HepG2 (cell line): ENCODE data around the gene CMTM2. TPM values are rescaled to one million over a fixed set of nuclear protein-coding genes. Genes with fewer than 3 reads are reported as not detected.

Experiments used
- AKAP8 ChIP-seq: sonication (generic); formaldehyde crosslinking; IDR thresholded peaks from 2 replicates; pipeline ENCODE4 v1.5.1; 2020; ENCODE audit warnings: mild to moderate bottlenecking, missing genetic modification reagents
- ATF7-NPFF ChIP-seq: sonication (generic); formaldehyde crosslinking; IDR thresholded peaks from 2 replicates; pipeline ENCODE4 v1.8.1; 2023; ENCODE audit warnings: mild to moderate bottlenecking, low read depth, missing genetic modification reagents, moderate library complexity
- CBX2 ChIP-seq, 2 experiments: fragments of 200-600 bp in 1 of 2; sonication (generic); formaldehyde crosslinking in 1 of 2; IDR thresholded peaks; 2 replicates each; pipeline versions ENCODE4 v1.7.0 to v1.8.1; 2018 to 2022; ENCODE audit warnings: low read depth in 2 of 2, low read length in 1 of 2, mild to moderate bottlenecking in 1 of 2, missing genetic modification reagents in 1 of 2
- NCOA5 ChIP-seq: sonication (generic); formaldehyde crosslinking; IDR thresholded peaks from 2 replicates; pipeline ENCODE4 v1.4.0; 2020; ENCODE audit warnings: missing genetic modification reagents
- PHF20 ChIP-seq: sonication (generic); formaldehyde crosslinking; IDR thresholded peaks from 2 replicates; pipeline ENCODE4 v1.5.0; 2020; ENCODE audit warnings: mild to moderate bottlenecking, missing genetic modification reagents
- POLR2AphosphoS5 ChIP-seq: IDR thresholded peaks from 2 replicates; pipeline ENCODE4 v1.6.1; 2012; ENCODE audit warnings: low read depth, low read length
- SKI ChIP-seq: fragments of 450-650 bp; IDR thresholded peaks from one replicate; pipeline ENCODE4 v1.6.1; 2018; ENCODE audit warnings: mild to moderate bottlenecking; ENCODE audit not compliant: partially characterized antibody
- SOX6 ChIP-seq, 2 experiments: fragments of 450-650 bp in 1 of 2; sonication (generic) in 1 of 2; formaldehyde crosslinking in 1 of 2; IDR thresholded peaks; 2 replicates each; pipeline versions ENCODE4 v1.4.0 to v1.6.1; 2017 to 2020; ENCODE audit warnings: antibody characterized with exemption in 1 of 2, mild to moderate bottlenecking in 1 of 2, missing genetic modification reagents in 1 of 2
- SRSF4 ChIP-seq: fragments of 200-400 bp; formaldehyde crosslinking; IDR thresholded peaks from one replicate; pipeline ENCODE4 v1.6.1; 2018; ENCODE audit warnings: mild to moderate bottlenecking, low read depth, low read length, moderate library complexity; ENCODE audit not compliant: poor library complexity, severe bottlenecking
- TARDBP ChIP-seq: sonication (generic); formaldehyde crosslinking; IDR thresholded peaks from 2 replicates; pipeline ENCODE4 v1.8.0; 2022; ENCODE audit warnings: mild to moderate bottlenecking, missing genetic modification reagents
- ZBTB20 ChIP-seq: sonication (generic); formaldehyde crosslinking; IDR thresholded peaks from 2 replicates; pipeline ENCODE4 v1.8.1; 2023; ENCODE audit warnings: missing genetic modification reagents, low read depth, mild to moderate bottlenecking, borderline replicate concordance
- ZNF3 ChIP-seq: IDR thresholded peaks from 2 replicates; pipeline ENCODE4 v1.7.0; 2017; ENCODE audit warnings: inconsistent platforms
- ZNF33B ChIP-seq: sonication (generic); formaldehyde crosslinking; IDR thresholded peaks from 2 replicates; pipeline ENCODE4 v1.5.1; 2020; ENCODE audit warnings: mild to moderate bottlenecking, missing genetic modification reagents
- ZNF547 ChIP-seq: sonication (generic); formaldehyde crosslinking; IDR thresholded peaks from 2 replicates; pipeline ENCODE4 v1.5.1; 2020; ENCODE audit warnings: mild to moderate bottlenecking, missing genetic modification reagents
- ZNF557 ChIP-seq: sonication (generic); formaldehyde crosslinking; IDR thresholded peaks from 2 replicates; pipeline ENCODE4 v1.4.0; 2020; ENCODE audit warnings: missing genetic modification reagents
- ZNF558 ChIP-seq: sonication (generic); formaldehyde crosslinking; IDR thresholded peaks from 2 replicates; pipeline ENCODE4 v1.9.0; 2022; ENCODE audit warnings: mild to moderate bottlenecking, missing genetic modification reagents, borderline replicate concordance
- ZNF589 ChIP-seq: sonication (generic); formaldehyde crosslinking; conservative IDR thresholded peaks from 2 replicates; pipeline ENCODE4 v1.8.0; 2022; ENCODE audit warnings: mild to moderate bottlenecking, moderate library complexity, missing genetic modification reagents
- ZNF709 ChIP-seq: sonication (generic); formaldehyde crosslinking; IDR thresholded peaks from 2 replicates; pipeline ENCODE4 v1.5.0; 2020; ENCODE audit warnings: mild to moderate bottlenecking, missing genetic modification reagents
- polyA plus RNA-seq, 8 experiments: library from polyadenylated mRNA; depleted of rRNA in 3 of 8; stranded (reverse) in 7 of 8; unstranded in 1 of 8; fragments of >200 nt; fragmentation: Illumina TruSeq in 4 of 8; extraction: Trizol in 4 of 8; gene quantifications; 2 replicates each; pipeline versions ENCODE4 v1.2.1 to v1.2.3, GENCODE V29; 2011 to 2016; ENCODE audit warnings: low read depth in 4 of 8, missing spikeins in 1 of 8, mixed read lengths in 1 of 8; ENCODE audit not compliant: insufficient read depth in 1 of 8
- total RNA-seq, 5 experiments: library from RNA; depleted of rRNA; stranded (reverse); fragments of >200 nt; fragmentation: Illumina TruSeq; extraction: Trizol; gene quantifications; 2 replicates each; pipeline ENCODE4 v1.2.3, GENCODE V29; 2016; ENCODE audit warnings: low read depth in 1 of 5
- TF ChIP-seq, protein P1 (sequence below): sonication (generic); formaldehyde crosslinking; IDR thresholded peaks from 2 replicates; pipeline ENCODE4 v1.8.1; 2023; ENCODE audit warnings: mild to moderate bottlenecking, missing genetic modification reagents
- TF ChIP-seq, protein P2 (sequence below): sonication (generic); formaldehyde crosslinking; IDR thresholded peaks from 2 replicates; pipeline ENCODE4 v1.5.1; 2020; ENCODE audit warnings: mild to moderate bottlenecking, missing genetic modification reagents, borderline replicate concordance
- TF ChIP-seq, protein P3 (sequence below): sonication (generic); formaldehyde crosslinking; IDR thresholded peaks from 2 replicates; pipeline ENCODE4 v1.5.1; 2020; ENCODE audit warnings: mild to moderate bottlenecking, missing genetic modification reagents, moderate library complexity
- TF ChIP-seq, protein P4 (sequence below): sonication (generic); formaldehyde crosslinking; IDR thresholded peaks from 2 replicates; pipeline ENCODE4 v1.4.0; 2020; ENCODE audit warnings: missing genetic modification reagents, borderline replicate concordance
- TF ChIP-seq, protein P5 (sequence below): IDR thresholded peaks from 2 replicates; pipeline ENCODE4 v1.6.1; 2012; ENCODE audit warnings: inconsistent platforms

Gene CMTM2
- total and polyA plus RNA-seq, 2 of the 13 experiments (the other 11 are each of a cell fraction or from before 2014, with no cell fraction given): not detected

DNA sequence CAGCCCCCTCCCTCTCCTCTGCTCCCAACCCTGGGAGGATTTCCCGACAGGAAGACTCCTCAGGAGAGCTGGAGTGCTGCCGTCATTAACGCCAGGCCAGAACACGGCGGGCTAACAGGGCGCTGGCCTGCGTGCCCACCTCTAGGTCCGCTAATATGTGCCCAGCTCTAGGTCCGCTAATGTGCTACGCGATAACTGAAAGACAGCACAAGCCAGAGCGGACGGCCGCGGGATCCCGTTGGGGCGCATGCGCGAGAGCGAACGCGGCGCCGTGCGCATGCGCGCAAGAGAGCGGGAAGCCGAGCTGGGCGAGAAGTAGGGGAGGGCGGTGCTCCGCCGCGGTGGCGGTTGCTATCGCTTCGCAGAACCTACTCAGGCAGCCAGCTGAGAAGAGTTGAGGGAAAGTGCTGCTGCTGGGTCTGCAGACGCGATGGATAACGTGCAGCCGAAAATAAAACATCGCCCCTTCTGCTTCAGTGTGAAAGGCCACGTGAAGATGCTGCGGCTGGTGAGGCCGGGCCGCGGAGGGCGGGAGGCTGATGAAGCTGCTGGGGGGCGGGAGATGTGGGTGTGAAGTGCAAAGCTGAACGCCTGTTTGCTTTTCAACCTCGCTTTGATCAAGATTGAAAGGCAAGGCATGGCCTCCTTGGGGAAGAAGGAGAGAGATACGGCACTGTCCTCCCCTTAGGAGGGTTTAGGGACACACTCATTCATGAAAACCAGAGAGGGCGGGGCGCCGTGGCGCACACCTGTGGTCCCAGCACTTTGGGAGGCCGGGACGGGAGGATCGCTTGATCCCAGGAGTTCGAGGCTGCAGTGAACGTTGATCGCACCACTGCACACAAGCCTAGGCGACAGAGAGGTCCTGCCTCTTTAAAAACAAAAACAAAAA is 26.7 kb upstream of the CMTM2 start, which contains the start of gene CKLF (continued):
- TF ChIP-seq ZNF589 (CRISPR knock-in tag): peak; percentile 97; the same call in 1 of the 2 replicates
- 0 out of 2 replicates have a peak, but pooled peaks have one; percentile 51 for TF ChIP-seq NCOA5
- TF ChIP-seq, protein P1, sequence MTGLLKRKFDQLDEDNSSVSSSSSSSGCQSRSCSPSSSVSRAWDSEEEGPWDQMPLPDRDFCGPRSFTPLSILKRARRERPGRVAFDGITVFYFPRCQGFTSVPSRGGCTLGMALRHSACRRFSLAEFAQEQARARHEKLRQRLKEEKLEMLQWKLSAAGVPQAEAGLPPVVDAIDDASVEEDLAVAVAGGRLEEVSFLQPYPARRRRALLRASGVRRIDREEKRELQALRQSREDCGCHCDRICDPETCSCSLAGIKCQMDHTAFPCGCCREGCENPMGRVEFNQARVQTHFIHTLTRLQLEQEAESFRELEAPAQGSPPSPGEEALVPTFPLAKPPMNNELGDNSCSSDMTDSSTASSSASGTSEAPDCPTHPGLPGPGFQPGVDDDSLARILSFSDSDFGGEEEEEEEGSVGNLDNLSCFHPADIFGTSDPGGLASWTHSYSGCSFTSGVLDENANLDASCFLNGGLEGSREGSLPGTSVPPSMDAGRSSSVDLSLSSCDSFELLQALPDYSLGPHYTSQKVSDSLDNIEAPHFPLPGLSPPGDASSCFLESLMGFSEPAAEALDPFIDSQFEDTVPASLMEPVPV (CRISPR knock-in tag): peak; percentile 99
- TF ChIP-seq POLR2AphosphoS5: peak; percentile 99
- TF ChIP-seq, protein P2, sequence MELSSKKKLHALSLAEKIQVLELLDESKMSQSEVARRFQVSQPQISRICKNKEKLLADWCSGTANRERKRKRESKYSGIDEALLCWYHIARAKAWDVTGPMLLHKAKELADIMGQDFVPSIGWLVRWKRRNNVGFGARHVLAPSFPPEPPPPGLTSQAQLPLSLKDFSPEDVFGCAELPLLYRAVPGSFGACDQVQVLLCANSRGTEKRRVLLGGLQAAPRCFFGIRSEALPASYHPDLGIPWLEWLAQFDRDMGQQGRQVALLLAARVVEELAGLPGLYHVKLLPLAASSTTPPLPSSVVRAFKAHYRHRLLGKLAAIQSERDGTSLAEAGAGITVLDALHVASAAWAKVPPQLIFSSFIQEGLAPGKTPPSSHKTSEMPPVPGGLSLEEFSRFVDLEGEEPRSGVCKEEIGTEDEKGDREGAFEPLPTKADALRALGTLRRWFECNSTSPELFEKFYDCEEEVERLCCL (CRISPR knock-in tag): peak; percentile 98
- TF ChIP-seq, protein P3, sequence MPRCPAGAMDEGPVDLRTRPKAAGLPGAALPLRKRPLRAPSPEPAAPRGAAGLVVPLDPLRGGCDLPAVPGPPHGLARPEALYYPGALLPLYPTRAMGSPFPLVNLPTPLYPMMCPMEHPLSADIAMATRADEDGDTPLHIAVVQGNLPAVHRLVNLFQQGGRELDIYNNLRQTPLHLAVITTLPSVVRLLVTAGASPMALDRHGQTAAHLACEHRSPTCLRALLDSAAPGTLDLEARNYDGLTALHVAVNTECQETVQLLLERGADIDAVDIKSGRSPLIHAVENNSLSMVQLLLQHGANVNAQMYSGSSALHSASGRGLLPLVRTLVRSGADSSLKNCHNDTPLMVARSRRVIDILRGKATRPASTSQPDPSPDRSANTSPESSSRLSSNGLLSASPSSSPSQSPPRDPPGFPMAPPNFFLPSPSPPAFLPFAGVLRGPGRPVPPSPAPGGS (CRISPR knock-in tag): peak; percentile 100
- peak; percentile 84 for TF ChIP-seq TARDBP (CRISPR knock-in tag)
- TF ChIP-seq, protein P4, sequence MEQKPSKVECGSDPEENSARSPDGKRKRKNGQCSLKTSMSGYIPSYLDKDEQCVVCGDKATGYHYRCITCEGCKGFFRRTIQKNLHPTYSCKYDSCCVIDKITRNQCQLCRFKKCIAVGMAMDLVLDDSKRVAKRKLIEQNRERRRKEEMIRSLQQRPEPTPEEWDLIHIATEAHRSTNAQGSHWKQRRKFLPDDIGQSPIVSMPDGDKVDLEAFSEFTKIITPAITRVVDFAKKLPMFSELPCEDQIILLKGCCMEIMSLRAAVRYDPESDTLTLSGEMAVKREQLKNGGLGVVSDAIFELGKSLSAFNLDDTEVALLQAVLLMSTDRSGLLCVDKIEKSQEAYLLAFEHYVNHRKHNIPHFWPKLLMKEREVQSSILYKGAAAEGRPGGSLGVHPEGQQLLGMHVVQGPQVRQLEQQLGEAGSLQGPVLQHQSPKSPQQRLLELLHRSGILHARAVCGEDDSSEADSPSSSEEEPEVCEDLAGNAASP: peak; percentile 36
- TF ChIP-seq ZNF547 (CRISPR knock-in tag): peak; percentile 100
- peak; percentile 95; the same call in 1 of the 2 replicates for TF ChIP-seq ZNF558 (CRISPR knock-in tag)
- peak; percentile 94 for TF ChIP-seq ZNF3 (CRISPR knock-in tag)
- TF ChIP-seq SKI: peak; percentile 16
- peak; percentile 99 for TF ChIP-seq ZNF709 (CRISPR knock-in tag)
- TF ChIP-seq SOX6 (IDR thresholded peaks at IDR 0.05): no peak
- peak; percentile 77 for TF ChIP-seq SOX6 (CRISPR knock-in tag; IDR thresholded peaks at IDR 0.05)
- TF ChIP-seq SRSF4: no peak
- TF ChIP-seq, protein P5, sequence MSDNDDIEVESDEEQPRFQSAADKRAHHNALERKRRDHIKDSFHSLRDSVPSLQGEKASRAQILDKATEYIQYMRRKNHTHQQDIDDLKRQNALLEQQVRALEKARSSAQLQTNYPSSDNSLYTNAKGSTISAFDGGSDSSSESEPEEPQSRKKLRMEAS: peak; percentile 99
- peak; percentile 100 for TF ChIP-seq ZNF33B (CRISPR knock-in tag)
- TF ChIP-seq PHF20: peak; percentile 79
- peak; percentile 100 for TF ChIP-seq ATF7-NPFF (CRISPR knock-in tag)
- peak; percentile 98 for TF ChIP-seq ZBTB20 (CRISPR knock-in tag)
- peak; percentile 94 for TF ChIP-seq AKAP8 (CRISPR knock-in tag)
- TF ChIP-seq CBX2 (IDR thresholded peaks at IDR 0.05; ENCODE audit: low read depth, low read length): no peak
- 0 out of 2 replicates have a peak, but pooled peaks have one; percentile 85 for TF ChIP-seq CBX2 (CRISPR knock-in tag; IDR thresholded peaks at IDR 0.05; ENCODE audit: low read depth)
- peak; percentile 99 for TF ChIP-seq ZNF557
